Measurements from ENCODE around the gene PCMT1. TPM values are rescaled to one million over a fixed set of nuclear protein-coding genes. Genes with fewer than 3 reads are reported as not detected.
A peak's percentile ranks its signal among the peaks of the same experiment; 100 is the strongest.

Gene PCMT1
- total RNA-seq, 1 donor from 2014 or later: 166 TPM

- peaks cover 55% of the 10 kb centered on the region for H3K4me1 ChIP-seq
- intact Hi-C loops (cut with micrococcal nuclease): no loop called here
These were observed 32.3 kb upstream of the PCMT1 start for GRCh38 chr6:149717255-149717587.

GRCh38 chr6:149717588-149718458 lies 31.7 kb upstream of the PCMT1 start, which contains the start of gene LATS1:
LATS1 (minus strand) TSS chr6:149718101; CDS start chr6:149702126, 15,975 bp downstream.
- peak within 1 kb of the TSS; percentile 100 for H3K27ac ChIP-seq (replicated peaks)
- intact Hi-C loops (cut with micrococcal nuclease): no loop called here
- no peaks in the 10 kb centered on the region for H3K9me3 ChIP-seq (replicated peaks)
- no peaks in the 10 kb centered on the region for H3K27me3 ChIP-seq (ENCODE audit: low read depth)
- H3K4me1 ChIP-seq: peaks cover 54% of the 10 kb centered on the region
- H3K4me3 ChIP-seq: peak within 1 kb of the TSS; percentile 99
- TF ChIP-seq, protein P1, sequence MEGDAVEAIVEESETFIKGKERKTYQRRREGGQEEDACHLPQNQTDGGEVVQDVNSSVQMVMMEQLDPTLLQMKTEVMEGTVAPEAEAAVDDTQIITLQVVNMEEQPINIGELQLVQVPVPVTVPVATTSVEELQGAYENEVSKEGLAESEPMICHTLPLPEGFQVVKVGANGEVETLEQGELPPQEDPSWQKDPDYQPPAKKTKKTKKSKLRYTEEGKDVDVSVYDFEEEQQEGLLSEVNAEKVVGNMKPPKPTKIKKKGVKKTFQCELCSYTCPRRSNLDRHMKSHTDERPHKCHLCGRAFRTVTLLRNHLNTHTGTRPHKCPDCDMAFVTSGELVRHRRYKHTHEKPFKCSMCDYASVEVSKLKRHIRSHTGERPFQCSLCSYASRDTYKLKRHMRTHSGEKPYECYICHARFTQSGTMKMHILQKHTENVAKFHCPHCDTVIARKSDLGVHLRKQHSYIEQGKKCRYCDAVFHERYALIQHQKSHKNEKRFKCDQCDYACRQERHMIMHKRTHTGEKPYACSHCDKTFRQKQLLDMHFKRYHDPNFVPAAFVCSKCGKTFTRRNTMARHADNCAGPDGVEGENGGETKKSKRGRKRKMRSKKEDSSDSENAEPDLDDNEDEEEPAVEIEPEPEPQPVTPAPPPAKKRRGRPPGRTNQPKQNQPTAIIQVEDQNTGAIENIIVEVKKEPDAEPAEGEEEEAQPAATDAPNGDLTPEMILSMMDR (IDR thresholded peaks at IDR 0.05; ENCODE audit: borderline replicate concordance): no peak
- DNase-seq: peak; percentile 91
- no peaks in the 10 kb centered on the region for H3K36me3 ChIP-seq

More at GRCh38 chr6:149717255-149717587, 32.3 kb upstream of the PCMT1 start:
- no peak for DNase-seq
- Histone ChIP-seq H3K27ac (replicated peaks) (peak overlapping the region; percentile 100), H3K9me3 (replicated peaks) (no peaks in the 10 kb centered on the region), H3K27me3 (ENCODE audit: low read depth) (no peaks in the 10 kb centered on the region), H3K4me3 (peak overlapping the region; percentile 99), H3K36me3 (no peaks in the 10 kb centered on the region)
- TF ChIP-seq, protein P1 (IDR thresholded peaks at IDR 0.05; ENCODE audit: borderline replicate concordance): no peak

- H3K4me3 ChIP-seq: no peak overlapping the region
- TF ChIP-seq, protein P1 (IDR thresholded peaks at IDR 0.05; ENCODE audit: borderline replicate concordance): no peak
- intact Hi-C loops (cut with micrococcal nuclease): no loop called here
- no peaks in the 10 kb centered on the region for H3K9me3 ChIP-seq (replicated peaks)
- H3K27ac ChIP-seq (replicated peaks): no peak overlapping the region
- H3K27me3 ChIP-seq (ENCODE audit: low read depth): no peaks in the 10 kb centered on the region
- peaks cover 45% of the 10 kb centered on the region for H3K4me1 ChIP-seq
- no peak for DNase-seq
- H3K36me3 ChIP-seq: peaks cover 4% of the 10 kb centered on the region
These were observed 30.0 kb upstream of the PCMT1 start for GRCh38 chr6:149719531-149719930.

DNA sequence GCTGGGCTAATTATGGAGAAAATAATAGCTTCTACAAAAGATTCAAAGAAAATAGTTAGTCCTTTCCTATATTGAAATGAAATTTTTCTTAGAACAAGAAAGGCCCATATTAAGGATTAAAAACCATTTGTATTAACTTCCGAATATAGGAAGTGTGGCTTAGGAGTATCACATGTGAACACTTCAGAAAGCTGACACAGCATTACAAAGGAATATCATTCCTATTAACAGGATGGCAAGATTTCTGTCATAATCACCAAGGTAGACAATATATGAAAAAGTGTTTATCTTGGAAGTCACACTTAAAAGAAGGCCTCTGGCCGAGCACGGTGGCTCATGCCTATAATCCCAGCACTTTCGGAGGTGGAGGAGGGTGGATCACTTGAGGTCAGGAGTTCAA lies 26.3 kb upstream of the PCMT1 start:
- intact Hi-C loops (cut with micrococcal nuclease): no loop called here
- Histone ChIP-seq H3K27ac (replicated peaks) (no peak overlapping the region), H3K4me3 (no peak overlapping the region), H3K9me3 (replicated peaks) (no peaks in the 10 kb centered on the region), H3K27me3 (ENCODE audit: low read depth) (no peaks in the 10 kb centered on the region), H3K4me1 (peaks cover 7% of the 10 kb centered on the region), H3K36me3 (peaks cover 41% of the 10 kb centered on the region)
- TF ChIP-seq, protein P1 (IDR thresholded peaks at IDR 0.05; ENCODE audit: borderline replicate concordance): no peak
- no peak for DNase-seq

DNA sequence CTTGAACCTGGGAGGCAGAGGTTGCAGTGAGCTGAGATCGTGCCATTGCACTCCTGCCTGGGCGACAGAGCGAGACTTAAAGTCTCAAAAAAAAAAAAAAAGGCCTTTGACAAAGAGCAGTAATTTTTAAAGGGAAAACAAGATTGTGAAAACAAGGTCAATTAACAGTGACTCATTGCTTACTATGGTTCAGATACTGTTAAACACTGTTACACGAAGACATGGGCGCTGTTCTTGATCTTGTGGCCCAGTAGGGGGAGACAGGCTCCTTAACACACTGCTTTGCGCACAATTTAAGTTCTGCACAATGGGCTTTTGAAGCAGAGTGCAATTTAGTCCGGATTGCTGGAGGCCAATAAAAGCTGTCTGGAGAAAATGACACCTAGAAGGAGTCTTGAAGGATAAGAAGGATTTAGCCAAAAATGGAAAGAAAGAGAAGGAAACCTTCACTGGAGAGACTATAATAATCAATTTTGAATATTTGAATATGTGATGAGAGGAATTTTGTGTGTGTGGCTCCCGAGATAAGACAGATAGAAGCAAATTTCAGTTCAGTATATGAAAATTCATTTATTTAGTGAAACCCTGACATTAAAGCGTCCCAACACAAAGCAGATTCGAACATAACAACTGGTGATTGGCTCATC lies 25.6 kb upstream of the PCMT1 start:
- H3K36me3 ChIP-seq: peaks cover 47% of the 10 kb centered on the region
- no peak overlapping the region for H3K27ac ChIP-seq (replicated peaks)
- TF ChIP-seq, protein P1 (IDR thresholded peaks at IDR 0.05; ENCODE audit: borderline replicate concordance): peak; percentile 79
- no peaks in the 10 kb centered on the region for H3K27me3 ChIP-seq (ENCODE audit: low read depth)
- intact Hi-C loops (cut with micrococcal nuclease): no loop called here
- peaks cover under 1% of the 10 kb centered on the region for H3K4me1 ChIP-seq
- H3K4me3 ChIP-seq: no peak overlapping the region
- no peaks in the 10 kb centered on the region for H3K9me3 ChIP-seq (replicated peaks)
- no peak for DNase-seq

Data from left ventricle myocardium inferior (tissue), 1 donor.